ENCODE data around the gene ZNF217. TPM values are rescaled to one million over a fixed set of nuclear protein-coding genes. Genes with fewer than 3 reads are reported as not detected.

ZNF217 gene
- total and polyA plus RNA-seq, 10 of the 15 experiments (the other 5 are each of a cell fraction or from before 2014, with no cell fraction given), result 8.5 to 76.6 (median 40.6) TPM

DNA sequence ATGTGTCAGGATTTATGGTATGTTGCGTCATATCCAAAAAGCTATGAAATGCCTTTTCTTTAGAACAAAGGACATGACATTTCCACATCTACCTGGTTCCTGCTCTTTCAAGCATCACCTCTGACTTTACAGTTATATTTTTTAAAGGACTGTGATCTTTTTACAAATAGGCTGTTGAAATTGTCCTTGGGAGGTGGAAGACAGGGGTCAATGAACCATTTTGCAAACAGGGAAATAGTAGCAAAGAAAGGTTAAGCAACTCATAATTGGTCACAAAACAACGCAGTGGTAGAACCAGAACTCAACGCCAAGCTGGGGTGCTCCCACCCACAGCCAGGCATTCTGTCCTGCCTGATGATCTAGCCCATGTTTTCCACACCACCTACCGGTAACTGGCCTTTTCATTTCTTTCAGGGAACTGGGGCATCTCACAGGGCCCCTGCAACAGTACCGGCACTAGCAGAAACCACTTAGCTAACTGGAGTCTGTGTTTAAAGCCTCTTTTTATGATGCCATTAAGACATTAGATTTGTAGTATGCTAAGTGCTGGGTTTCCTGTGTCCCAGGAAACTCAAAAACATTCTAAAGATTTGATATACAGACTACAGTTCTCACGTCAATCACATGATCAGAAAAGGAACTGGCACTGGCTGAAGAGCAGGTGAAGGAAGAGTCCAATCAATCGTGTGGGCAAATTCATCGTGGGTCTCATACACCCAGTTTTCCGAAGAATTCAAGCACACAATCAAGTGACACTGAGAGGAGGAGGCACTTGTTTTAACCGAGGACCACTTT, 13.9 kb downstream of the ZNF217 start (continued):
- TF ChIP-seq BCLAF1 (IDR thresholded peaks at IDR 0.05) (no peak), NFYB (IDR thresholded peaks at IDR 0.05; ENCODE audit: insufficient read depth, low read depth, low read length) (no peak), SKIL (IDR thresholded peaks at IDR 0.05; ENCODE audit: low read depth, poor library complexity, severe bottlenecking) (peak; percentile 15), ATF3 (IDR thresholded peaks at IDR 0.05; ENCODE audit: borderline replicate concordance, extremely low read depth, low read depth, low read length) (no peak), LARP7 (IDR thresholded peaks at IDR 0.05) (no peak), TARDBP (IDR thresholded peaks at IDR 0.05; ENCODE audit: borderline replicate concordance) (no peak), CHD4 (IDR thresholded peaks at IDR 0.05) (no peak), FOXM1 (IDR thresholded peaks at IDR 0.05; ENCODE audit: low read depth, low read length) (no peak), NBN (IDR thresholded peaks at IDR 0.05) (no peak), ASH2L (IDR thresholded peaks at IDR 0.05; ENCODE audit: borderline replicate concordance, low read depth) (no peak), HCFC1 (IDR thresholded peaks at IDR 0.05; ENCODE audit: low read length) (no peak), ZBTB4 (CRISPR knock-in tag; IDR thresholded peaks at IDR 0.05) (no peak), TCF3 (IDR thresholded peaks at IDR 0.05; ENCODE audit: borderline replicate concordance, insufficient read depth, low read depth, low read length) (no peak), ATF2 (IDR thresholded peaks at IDR 0.05; ENCODE audit: low read length) (no peak), NR2C1 (IDR thresholded peaks at IDR 0.05) (no peak), RFX5 (IDR thresholded peaks at IDR 0.05; ENCODE audit: low read depth, low read length) (no peak), EZH2 (IDR thresholded peaks at IDR 0.05; ENCODE audit: borderline replicate concordance, control insufficient read depth, low read depth, low read length) (no peak)
- TF ChIP-seq, protein P1, sequence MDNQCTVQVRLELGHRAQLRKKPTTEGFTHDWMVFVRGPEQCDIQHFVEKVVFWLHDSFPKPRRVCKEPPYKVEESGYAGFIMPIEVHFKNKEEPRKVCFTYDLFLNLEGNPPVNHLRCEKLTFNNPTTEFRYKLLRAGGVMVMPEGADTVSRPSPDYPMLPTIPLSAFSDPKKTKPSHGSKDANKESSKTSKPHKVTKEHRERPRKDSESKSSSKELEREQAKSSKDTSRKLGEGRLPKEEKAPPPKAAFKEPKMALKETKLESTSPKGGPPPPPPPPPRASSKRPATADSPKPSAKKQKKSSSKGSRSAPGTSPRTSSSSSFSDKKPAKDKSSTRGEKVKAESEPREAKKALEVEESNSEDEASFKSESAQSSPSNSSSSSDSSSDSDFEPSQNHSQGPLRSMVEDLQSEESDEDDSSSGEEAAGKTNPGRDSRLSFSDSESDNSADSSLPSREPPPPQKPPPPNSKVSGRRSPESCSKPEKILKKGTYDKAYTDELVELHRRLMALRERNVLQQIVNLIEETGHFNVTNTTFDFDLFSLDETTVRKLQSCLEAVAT (IDR thresholded peaks at IDR 0.05), result 0 out of 2 replicates have a peak, but pooled peaks have one; percentile 17

Measured in GM12878 (cell line).